ENCODE data around the gene SF3B1.
A peak's percentile ranks its signal among the peaks of the same experiment; 100 is the strongest.
"Not testable (repeated sequence)": the region's sequence is repeated elsewhere in the genome, so short reads cannot be mapped to it uniquely, and the experiment has no call there.

SF3B1 gene, protein sequence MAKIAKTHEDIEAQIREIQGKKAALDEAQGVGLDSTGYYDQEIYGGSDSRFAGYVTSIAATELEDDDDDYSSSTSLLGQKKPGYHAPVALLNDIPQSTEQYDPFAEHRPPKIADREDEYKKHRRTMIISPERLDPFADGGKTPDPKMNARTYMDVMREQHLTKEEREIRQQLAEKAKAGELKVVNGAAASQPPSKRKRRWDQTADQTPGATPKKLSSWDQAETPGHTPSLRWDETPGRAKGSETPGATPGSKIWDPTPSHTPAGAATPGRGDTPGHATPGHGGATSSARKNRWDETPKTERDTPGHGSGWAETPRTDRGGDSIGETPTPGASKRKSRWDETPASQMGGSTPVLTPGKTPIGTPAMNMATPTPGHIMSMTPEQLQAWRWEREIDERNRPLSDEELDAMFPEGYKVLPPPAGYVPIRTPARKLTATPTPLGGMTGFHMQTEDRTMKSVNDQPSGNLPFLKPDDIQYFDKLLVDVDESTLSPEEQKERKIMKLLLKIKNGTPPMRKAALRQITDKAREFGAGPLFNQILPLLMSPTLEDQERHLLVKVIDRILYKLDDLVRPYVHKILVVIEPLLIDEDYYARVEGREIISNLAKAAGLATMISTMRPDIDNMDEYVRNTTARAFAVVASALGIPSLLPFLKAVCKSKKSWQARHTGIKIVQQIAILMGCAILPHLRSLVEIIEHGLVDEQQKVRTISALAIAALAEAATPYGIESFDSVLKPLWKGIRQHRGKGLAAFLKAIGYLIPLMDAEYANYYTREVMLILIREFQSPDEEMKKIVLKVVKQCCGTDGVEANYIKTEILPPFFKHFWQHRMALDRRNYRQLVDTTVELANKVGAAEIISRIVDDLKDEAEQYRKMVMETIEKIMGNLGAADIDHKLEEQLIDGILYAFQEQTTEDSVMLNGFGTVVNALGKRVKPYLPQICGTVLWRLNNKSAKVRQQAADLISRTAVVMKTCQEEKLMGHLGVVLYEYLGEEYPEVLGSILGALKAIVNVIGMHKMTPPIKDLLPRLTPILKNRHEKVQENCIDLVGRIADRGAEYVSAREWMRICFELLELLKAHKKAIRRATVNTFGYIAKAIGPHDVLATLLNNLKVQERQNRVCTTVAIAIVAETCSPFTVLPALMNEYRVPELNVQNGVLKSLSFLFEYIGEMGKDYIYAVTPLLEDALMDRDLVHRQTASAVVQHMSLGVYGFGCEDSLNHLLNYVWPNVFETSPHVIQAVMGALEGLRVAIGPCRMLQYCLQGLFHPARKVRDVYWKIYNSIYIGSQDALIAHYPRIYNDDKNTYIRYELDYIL

DNA sequence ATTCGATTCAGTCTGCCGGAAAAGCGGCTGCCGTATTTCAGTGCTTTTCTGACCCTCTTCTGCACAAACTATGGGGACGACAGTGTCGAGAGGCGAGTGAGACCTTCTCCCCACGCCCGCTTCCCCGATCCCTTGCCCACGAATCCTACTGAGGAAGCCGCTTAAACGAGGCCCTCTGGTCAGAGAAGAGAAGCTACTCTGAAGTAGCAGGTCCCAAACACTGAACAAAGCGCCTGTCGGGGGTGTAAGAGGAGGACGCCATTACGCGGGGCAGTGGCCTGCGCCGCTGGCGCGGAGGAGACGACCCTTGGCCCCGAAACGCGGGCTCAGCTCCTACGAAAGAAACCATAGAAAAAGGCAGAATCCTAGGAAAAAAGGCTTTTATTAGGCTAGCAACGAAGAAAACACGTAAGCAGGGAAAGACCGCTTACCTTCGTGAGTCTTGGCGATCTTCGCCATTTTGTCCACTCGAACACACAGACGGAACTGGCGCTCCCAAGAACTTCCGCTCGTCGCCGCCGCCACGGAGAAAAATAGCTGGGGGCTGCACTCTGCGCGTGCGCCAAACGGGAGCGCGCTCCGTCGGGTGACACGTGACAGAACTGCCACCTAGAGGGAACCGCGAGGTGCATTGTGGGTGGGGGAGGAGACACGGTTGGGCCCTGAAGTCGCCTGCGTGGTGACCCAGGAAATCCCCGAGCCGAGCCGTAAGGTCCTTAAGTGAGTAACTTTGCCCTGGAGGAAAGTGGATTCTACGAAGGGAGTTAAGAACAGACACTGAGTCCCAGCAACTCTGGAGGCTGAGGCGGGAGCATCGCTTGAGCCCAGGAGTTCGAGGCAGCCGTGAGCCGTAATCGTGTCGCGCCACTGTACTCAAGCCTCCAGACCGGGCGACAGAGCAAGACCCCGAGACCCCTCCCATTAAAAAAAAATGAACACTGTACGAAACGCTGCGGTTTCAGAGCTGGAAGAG, at the start of gene SF3B1:
TSS of gene SF3B1 (minus strand) at position 488 of the 973 bp plus-strand sequence. CDS start at position 459, 29 bp downstream.
- DNase-seq, result peak; percentile 94 to 95

DNA sequence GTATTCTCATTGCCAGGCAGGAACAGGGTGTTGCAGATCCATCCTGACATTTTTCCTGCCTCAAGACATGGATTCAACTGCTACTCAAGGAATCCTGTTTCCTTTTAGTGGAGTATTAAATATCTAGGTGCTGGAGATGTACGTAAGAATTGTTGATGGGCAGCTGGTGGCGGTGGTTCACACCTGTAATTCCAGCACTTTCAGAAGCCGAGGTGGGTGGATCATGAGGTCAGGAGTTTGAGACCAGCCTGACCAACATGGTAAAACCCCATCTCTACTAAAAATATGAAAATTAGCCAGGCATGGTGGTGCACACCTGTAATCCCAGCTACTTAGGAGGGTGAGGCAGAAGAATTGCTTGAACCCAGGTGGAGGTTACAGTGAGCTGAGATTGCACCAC, 49.4 kb upstream of the SF3B1 start:
- not testable (repeated sequence) for DNase-seq

DNA sequence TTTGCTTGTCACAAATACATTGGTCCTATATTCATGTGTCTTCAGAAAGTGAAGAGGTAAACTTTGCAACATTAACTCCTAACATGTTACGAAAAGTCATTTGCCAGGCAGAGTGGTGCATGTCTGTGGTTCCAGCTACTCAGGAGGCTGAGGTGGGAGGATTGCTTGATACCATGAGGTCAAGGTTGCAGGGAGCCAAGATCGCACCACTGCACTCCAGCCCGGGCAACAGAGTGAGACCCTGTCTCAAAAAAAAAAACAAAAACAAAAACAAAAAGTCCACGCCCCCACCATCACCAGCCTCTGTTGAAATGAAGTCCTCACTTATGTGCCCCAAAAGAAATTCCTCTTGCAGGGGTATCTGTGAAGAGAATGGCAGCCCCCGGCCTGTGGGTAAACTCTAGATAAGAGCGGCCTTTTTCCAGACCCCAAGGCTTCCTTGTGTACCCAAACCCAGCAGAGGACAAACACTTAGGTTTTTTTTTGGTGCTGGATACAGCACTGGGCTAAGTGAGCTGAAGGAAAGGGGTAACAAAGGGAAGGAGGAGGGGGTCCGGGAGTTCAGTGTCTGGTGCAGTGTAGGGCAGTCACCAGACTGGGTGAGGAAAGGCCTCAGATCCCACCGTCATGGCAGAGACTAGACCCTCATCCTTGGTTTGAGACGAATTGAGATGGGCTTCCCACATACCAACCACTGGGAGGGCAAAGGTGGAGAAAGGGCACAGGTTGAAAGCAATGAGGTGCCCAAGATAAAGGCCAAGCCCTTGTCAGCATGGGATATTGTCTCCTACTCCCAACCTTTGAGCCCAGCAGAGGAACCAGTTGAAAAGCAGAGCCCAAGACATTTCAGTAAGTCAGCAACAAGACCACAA, 45.6 kb upstream of the SF3B1 start:
- no peak for DNase-seq

DNA sequence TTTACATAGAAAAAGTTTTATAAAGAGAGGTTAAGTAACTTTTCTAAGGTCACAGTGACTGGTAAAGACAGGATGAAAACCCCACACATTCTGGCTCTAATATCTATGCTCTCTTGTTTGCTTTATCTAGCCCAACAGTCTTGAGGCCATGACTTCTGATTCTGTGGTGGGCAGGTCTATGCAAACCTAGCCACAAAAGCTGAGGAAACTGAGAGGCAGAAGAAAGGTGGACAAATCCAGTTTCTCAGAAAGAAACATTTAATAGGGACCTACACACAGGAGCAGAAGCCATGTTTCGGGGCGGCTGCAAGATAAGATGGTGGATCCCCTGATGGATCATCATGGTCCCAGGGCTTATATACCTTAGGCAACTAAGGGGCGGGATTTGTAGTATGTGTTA, 43.0 kb upstream of the SF3B1 start:
- DNase-seq, result no peak

DNA sequence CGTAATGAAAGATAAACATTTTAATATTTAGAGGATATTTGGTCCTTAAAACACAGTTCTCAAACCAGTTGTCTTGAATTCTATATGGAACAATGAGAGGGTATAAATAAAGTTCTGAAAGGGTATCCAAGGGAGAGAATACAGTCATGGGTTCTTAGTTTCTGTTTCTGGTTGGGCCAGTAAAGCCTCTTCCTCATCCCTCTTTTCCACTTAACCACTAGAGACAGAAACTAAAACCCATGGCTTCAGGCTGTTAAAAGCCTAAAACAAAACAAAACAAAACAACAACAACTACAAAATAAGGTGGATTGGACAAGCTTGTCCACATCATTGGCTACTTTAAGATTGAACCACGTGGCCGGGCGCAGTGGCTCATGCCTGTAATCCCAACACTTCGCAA, 37.3 kb upstream of the SF3B1 start:
- DNase-seq, result no peak

DNA sequence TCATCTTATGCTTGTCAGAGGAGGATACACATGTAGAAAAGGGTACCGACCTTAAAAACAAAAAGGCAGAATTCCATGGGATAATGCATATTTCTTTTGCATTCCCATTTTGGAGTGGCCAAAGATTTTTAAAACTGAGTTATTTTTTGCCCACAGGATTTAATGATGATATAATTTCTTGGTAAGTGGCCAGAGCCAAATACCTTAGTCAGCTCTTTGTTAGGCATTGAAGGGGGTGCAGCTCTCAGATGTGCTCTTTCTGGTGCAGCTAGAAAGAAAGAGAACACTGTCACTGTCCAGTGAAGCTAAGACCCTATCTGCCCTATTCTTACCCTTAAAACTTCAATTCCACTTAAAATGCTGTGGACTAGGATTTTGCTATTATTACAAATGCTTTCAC, 29.3 kb upstream of the SF3B1 start:
- DNase-seq, result no peak

DNA sequence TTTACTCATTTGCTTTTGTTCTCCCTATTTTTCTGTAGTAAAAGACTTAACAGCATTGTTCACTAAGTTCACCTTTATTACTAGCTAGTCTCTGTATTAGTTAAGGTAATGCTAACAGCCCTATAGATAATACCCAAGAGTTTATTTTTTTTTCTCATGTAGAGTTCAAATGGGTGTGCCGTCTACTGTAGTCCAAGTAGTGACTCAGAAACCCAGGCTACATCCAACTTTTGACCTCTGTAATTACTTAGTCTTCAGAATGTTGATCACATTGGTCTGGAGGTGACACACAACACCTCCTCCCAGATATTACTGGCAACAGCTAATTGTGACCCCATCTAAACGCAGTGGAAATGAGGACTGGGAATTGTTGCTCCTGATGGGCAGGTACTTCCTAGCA, 26.2 kb upstream of the SF3B1 start:
- no peak for DNase-seq

DNA sequence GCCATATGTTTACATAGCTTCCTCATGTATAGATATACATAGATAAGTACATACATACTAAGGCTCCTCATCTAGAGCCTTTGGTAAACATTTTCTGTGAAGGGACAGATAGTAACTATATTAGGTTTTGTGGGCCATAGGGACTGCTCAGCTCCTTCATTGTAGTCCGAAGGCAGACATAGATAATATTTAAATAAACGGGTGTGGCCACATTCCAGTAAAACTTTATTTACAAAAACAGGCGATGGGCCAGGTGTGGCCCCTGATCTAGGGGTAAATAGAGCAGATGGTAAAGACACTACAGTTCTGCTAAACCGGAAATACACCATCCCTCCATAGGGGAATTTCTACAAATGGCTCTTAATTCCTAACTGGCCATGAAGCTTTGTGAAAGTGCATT, 25.8 kb upstream of the SF3B1 start:
- DNase-seq, result peak in 1 of 2 experiments; percentile 10

DNA sequence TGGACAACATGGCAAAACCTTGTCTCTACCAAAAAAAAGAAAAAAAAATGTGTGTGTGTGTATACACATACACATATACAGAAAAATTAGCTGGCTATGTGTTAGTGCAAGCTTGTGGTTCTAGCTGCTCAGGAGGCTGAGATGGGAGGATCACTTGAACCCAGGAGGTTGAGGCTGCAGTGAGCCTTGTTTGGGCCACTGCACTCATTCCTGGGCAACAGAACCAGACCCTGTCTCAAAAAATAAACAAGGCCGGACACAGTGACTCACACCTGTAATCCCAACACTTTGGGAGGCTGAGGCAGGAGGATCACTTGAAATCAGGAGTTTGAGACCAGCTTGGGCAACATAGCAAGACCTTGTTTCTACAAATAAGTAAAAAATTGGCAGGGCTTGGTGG, 20.6 kb upstream of the SF3B1 start:
- DNase-seq, result no peak

DNA sequence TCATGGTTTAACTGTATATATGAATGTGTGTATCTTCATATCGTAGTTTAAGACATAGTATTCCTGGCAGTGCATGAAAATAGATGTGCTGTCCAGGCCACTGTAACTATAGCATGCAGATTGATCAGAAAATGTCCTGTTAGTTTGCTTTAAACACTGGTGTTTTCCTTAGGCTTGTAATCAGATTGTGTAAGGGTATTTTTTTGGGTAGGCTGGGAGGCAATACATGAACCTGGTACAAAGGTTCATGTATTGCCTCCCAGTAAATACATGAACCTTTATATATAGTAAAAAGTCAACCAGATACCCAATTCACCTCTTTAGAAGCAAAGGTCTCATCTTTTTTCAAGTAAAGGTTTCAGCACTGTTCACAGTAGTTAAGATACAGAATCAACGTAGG, 20.1 kb upstream of the SF3B1 start:
- no peak for DNase-seq

DNA sequence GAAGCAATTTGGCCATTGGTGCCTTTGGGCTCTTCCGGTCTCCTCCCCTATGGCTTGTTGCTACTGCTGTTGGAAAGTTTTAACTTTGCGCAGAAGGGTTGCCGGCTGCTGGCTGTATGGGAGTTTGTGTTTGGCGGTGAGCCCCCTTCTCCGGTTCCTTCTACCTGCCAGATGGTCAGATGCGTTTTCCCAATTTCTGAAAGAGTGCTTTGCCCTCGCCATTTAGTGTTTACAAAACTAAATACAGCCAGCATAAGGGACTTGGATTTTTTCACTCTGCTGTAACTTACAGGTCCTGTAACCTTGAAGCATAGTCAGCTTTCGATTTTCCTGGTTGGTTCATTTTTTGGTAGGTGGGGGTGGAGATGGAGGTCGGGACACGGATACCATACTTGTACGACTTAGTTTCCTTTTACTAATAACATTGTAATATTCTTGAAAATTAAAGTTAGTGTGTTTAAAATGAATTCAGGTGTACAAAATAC, 19.1 kb upstream of the SF3B1 start:
- DNase-seq, result peak in 1 of 2 experiments; percentile 77

DNA sequence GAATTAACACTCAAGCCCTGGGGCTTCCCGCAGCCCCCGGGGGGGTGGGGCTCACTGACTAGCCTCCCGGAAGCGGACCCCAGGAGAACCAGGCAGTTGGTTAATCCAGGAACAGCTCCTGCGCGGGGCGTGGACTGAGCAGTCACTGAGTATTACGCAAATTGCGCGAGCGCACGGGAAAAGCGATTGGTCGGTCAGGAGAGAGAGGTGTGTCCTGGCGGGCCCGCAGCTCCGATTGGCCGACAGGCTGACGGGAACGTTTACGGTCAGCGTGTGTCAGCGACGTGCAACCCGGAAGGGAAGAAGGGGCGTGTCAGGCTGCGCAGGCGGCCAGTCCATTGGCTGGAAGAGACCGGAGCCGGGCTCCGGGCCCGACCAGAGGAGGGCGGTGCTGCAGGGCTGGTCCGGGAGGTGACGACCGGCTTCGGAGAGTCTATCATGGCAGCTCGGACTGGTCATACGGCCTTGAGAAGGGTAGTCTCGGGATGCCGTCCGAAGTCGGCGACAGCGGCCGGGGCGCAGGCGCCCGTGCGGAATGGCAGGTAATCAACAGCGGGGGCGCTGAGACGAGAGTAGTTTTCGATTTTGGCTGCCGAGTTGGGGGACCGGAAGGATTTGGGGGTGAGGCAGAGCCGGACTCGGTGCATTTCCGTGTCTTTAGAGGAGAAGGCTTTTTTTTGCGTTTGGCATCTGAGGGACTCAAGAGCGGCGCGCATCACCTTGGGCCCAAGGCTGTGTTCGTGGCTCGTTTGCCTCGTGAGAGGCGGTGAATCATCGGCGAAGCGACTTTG, 18.5 kb upstream of the SF3B1 start, which contains the start of gene COQ10B:
TSS of gene COQ10B (plus strand) at position 430 of the 791 bp plus-strand sequence. CDS start at position 439, 9 bp downstream.
- DNase-seq, result peak; percentile 98 to 99

DNA sequence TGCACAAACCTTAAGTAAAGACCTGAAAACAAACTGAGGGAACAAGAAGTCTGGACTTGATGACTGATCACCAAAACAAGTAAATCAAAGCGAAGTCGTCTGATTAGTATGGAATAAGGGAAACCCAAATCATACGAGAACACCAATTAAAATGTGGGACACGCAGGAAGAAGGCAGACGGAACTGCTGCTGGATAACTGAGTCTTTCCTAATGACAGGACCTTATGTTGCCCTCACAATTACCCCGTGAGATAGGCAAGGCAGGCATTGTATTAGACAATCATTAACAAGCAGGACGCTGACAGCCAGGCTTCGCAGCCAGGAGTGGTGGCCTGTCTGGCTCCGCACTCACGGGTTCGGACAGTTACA, 17.9 kb upstream of the SF3B1 start:
- no peak for DNase-seq

DNA sequence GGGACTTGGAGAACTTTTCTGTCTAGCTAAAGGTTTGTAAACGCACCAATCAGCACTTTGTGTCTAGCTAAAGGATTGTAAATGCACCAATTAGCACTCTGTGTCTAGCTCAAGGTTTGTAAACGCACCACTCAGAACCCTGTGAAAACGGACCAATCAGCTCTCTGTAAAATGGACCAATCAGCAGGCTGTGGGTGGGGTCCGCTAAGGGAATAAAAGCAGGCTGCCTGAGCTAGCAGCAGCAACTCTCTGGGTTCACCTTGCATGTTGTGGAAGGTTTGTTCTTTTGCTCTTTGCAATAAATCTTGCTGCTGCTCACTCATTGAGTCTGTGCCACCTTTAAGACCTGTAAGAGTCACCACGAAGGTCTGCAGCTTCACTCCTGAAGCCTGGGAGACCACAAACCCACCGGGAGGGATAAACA, 16.1 kb upstream of the SF3B1 start:
- peak in 1 of 2 experiments; percentile 8 for DNase-seq

DNA sequence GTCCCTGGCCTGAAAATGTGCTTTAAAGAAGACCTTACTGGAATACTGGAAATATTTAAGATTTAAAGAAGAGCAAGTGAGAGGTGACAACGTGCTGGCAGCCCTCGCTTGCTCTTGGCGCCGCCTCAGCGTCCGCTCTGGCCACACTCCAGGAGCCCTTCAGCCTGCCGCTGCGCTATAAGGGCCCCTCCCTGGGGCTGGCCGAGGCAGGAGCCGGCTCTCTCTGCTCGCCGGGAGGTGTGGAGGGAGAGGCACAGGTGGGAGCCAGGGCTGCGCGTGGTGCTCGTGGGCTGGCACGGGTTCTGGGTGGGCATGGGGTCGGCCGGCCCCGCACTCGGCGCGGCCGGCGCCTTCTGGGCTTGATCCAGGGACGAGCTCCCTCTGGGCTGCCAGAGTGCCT, 15.6 kb upstream of the SF3B1 start:
- DNase-seq, result no peak

DNA sequence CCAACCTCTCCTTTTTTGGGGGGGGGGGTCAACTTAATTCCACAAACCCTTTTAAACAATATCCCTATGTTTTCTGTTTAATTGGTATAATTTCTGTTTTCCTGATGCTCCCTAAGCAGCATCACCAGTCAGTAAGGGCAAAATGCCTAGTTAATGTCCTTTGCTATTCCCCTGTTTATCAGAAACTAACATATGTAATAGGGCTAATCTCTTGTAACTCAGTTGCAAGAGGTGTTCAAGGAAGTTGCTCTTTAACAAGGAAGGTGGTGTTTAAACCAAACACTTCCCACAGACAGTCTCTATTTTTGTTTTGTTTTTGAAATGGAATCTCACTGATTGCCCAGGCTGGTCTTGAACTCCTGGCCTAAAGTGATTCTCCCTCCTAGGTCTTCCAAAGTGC, 12.0 kb upstream of the SF3B1 start:
- DNase-seq, result no peak

DNA sequence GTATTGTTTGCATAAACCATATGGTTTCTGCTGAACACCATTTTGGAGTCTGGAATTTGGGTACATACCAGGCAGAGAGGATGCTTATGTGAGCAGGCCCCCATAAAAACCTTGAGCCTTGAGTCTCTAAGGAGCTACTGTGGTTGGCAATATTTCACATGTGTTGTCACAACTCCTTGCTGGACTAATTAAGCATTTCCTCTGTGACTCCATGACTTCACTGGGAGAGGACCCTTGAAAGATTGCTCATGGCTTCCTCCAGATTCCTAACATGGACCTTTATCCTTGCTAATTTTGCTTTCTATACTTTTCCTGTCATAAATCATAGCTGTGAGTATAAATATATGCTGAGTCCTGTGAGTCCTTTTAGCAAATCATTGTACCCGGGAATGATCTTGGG, 10.9 kb upstream of the SF3B1 start:
- DNase-seq, result no peak

DNA sequence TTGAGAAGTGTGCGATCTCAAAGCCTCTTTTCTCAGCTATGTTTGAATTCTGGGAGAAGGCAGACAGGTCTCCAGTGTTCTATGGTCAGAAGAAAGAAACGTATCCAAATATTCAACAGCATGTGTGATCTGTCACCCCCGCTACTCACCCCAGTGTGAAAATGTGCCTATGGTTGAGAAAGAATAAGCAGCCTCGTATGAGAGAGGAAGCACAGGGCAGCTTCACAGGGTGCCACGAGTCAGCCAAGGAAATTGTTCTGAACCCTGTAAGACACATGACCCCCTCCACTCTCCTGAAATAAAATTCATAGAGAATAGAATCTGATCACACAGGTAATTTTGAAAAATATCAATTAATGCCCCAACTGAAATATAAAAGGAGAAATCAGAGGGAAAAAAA, 8.0 kb upstream of the SF3B1 start:
- no peak for DNase-seq

DNA sequence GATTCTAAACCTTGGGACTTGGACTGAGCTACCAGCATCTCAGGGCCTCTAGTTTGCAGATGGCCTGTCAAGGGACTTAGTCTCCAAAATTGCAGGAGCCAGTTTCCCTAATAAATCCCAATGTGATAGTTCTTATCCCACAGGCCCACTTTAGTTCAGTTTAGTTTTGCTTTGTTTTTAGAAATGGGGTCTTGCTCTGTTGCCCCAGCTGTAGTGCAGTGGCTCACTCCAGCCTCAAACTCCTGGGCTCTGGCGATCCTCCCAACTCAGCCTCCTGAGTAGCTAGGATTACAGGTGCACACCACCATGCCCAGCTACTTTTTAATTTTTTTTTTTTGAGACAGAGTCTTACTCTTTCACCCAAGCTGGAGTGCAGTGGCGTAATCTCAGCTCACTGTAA, 2.6 kb upstream of the SF3B1 start:
- no peak for DNase-seq
